Stimulated activated CD8-positive, alpha-beta memory T cell treated with anti-CD3 and anti-CD28 coated beads, Interleukin-2, amount 100 ng/mL, for 1 hour (primary cell): ENCODE results near the gene LETMD1.
"Not testable (repeated sequence)": the region's sequence is repeated elsewhere in the genome, so short reads cannot be mapped to it uniquely, and the experiment has no call there.

Source experiments
- DNase-seq, 2 donors: peaks; one replicate each; pipeline ENCODE4 v3.0.0-alpha.2; 2020; ENCODE audit warnings: low read depth in 2 of 2

The LETMD1 gene, protein sequence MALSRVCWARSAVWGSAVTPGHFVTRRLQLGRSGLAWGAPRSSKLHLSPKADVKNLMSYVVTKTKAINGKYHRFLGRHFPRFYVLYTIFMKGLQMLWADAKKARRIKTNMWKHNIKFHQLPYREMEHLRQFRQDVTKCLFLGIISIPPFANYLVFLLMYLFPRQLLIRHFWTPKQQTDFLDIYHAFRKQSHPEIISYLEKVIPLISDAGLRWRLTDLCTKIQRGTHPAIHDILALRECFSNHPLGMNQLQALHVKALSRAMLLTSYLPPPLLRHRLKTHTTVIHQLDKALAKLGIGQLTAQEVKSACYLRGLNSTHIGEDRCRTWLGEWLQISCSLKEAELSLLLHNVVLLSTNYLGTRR

DNA sequence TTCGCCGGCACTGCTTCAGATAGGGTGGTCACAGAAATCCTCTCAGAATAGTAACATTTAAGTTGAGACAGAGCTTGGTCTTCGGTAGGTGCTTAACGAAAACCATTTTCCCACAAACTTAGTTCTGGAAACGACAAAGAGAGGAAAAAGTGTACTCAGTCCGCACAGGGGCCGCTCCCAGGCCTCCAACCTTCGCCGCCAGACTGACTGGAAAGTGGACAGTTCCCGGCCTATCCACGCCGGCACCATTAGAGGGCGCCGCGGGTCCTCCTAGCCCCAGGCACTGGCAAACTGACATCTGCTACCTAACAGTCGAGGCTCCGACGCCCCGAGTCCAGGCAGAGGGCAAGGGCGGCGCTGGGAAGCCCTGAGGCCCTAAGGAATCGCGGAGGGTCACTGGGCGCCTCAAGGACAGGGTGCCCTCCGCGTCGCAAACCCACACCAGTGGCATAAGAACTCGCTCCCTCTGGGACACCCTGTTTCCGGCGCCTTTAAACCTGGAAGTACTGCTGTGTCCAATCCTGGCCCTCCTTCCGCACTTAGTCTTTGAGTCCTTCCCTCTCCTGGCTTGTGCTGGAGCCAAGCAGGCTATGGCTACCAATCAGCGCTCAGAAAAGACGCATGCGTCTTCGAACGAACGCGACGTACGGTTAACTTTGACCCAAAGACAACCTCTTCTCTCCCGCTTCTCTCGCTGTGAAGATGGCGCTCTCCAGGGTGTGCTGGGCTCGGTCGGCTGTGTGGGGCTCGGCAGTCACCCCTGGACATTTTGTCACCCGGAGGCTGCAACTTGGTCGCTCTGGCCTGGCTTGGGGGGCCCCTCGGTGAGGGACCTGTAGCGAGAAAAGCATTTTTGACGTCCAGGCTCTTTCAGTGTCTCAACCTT lies at the start of gene LETMD1:
TSS of gene LETMD1 (plus strand) at position 673 of the 886 bp plus-strand sequence. CDS start at position 703, 30 bp downstream.
- DNase-seq, result peak; percentile 73 to 81

DNA sequence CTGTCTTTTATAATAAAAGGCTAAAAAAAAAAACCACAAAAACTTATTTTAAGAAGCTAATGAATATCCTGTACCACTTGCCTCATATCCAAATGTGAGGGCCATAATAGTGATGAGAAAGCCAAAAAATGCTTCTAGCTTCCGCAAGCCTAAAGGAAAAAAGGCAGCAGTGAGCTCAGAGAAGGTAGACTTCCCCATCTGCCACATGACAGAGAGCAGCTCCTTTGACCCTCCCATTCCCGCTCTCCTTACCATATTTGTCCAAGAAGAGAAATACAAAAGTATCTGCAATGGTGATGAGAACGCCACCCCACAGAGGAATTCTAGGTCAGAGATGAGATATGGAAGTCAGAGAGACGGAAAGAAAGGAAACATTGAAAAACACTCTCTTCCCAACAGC lies 49.0 kb upstream of the LETMD1 start:
- DNase-seq, result no peak

DNA sequence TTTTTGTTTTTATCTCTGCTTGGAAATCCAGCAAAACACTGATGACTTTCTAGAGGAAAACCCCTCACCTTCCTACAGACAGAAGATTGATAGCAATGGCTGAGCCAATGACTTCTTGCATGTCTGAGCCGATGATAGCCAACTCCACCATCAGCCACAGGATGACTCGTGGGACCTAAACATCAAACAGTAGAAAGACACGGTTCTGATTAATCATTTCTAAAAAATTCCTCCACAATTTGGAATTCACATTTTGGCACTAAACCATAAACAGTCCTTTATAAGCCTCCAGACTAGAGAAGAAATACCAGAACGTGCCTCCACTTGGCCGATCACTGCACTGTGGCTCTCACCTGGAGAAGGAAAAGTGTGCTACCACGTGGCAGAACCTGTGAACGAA lies 47.9 kb upstream of the LETMD1 start:
- DNase-seq, result no peak

DNA sequence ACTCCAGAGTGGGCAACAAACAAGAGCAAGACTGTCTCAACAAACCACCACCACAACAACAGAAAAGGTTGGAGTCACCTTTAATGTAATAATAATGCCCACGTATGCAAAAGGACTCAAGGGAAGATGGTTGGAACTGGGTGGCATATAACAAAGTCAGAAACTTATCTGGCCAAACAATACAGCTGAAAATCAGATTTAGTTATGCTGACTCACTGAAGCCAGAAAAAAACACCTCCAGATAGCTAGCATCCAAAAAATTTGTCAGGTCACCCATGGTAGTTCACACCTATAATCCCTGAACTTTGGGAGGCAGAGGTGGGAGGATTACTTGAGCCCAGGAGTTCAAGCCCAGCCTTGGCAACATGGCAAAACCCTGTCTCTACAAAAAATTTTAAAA lies 46.3 kb upstream of the LETMD1 start:
- no peak for DNase-seq

DNA sequence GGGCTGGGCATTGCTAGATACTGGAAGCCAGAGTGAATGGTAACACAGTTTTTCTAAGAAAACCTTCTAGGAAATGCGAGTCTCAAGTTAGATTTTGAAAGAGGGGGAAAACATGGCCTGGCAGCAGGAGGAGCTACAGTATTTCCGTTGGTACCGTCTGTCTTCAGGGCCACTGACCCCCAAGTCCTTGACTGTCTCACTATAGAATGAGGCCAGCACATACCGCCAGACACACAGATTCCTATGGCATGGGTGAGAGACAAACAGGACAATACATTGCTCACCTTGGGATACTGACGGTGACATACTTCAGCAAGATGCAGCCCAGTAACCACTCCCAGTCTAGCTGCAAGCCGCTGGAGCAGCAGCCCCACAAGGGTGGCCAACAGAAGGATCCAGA lies 43.6 kb upstream of the LETMD1 start:
- no peak for DNase-seq

DNA sequence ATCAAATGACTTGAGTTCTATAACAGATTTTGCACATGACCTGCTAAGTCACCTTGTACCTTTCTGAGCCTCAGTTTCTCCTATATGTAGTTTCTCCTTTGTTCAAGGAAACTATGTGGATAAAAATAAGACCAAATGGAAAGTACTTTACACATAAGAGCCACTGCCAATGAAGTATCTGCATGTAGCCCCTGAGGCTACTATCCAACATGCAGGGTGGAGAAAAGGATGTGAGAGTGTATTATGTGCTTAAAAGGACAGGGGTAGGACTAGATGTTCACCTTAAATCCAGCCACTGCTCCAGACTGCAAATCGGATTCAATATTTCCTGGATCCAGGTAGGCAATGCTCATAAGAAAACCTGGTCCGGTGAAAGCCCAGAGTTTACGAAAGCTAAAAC lies 43.1 kb upstream of the LETMD1 start:
- DNase-seq, result no peak

DNA sequence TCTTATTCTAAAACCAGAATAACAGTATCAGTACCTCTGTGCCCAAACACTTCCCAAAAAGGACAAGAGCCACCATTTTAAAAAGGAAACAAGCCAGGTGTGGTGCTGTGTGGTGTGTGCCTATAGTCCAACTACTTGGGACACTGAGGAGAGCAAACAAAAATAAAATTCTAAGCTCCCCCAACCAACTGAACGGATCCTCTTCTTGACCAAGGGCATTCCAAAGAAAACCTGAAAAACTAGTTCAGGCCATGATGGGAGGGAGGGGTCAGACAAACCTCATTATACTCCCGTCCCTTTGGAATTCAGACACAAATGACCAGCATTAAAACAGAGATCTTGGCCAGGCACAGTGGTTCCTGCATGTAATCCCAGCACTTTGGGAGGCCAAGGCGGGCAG lies 42.5 kb upstream of the LETMD1 start:
- DNase-seq, result no peak

DNA sequence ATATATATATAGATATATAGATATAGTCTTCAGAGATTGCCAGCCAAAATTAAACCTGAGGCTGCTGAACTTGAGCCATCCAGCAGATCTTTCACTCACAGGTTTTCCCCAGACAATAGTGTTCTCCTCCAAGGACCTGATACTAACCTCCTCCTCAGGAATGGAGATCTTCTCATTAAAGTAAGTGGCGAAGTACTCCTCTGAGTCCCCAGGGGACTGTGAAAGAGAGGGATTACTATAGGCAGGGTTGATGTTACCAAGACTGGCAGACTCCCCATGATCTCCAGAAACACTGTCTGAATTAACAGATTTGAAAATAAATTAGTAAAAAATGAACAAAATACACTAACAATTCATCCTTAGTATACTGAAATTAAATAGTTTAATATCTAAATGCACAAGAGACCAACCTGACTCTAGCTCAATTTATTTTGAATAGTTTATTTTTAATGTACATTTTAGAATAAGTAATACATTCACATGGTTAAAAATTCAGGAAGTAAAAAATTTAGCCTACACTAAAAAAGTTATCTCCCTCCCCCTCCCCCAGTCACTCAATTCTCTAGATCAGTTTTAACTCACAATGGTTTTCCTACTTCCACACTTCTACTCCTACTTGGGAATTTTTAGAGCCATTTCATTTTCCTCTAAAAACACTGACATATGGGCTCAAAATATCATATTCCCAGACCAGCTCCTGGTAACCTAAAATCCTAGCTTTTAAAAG lies 39.6 kb upstream of the LETMD1 start:
- no peak for DNase-seq

DNA sequence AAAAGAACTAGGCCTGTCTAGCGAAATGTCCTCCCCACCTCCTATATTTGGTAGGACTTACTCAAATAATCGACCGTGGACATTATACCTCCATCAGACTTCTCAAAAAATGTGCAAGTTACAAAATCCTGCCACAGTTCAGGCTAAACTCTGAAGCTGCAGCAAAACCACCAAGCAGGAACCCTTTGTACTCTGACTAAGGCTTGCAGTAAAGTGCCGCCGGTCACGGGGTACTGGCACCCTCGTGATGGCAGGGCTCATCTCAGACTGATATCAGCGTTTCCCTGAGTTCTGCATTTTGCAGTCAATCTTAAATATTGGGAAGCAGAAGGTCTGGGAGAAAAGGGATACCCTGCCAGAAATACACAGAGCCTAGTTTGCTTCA lies 39.1 kb upstream of the LETMD1 start:
- DNase-seq, result peak in 1 of 2 donors; percentile 19

DNA sequence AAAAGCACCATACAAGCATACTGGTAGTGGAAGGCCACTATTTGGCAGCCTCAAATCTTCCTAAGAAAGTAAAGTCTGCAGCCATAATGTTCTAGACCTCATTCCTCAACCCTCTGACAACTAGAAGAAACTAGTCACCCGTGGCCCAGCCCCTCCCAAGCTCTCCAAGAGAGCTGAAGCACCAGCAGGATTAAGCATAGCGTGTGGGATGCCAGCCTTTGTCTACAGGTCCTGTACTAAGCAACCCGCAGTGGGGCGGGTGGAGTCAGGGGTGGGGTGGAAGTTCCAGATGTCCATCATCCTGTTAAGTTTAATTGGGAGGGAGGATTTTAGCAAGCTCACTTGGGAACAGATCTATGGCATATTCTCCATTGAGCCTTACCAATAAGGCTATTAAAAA lies 36.2 kb upstream of the LETMD1 start:
- DNase-seq, result no peak

DNA sequence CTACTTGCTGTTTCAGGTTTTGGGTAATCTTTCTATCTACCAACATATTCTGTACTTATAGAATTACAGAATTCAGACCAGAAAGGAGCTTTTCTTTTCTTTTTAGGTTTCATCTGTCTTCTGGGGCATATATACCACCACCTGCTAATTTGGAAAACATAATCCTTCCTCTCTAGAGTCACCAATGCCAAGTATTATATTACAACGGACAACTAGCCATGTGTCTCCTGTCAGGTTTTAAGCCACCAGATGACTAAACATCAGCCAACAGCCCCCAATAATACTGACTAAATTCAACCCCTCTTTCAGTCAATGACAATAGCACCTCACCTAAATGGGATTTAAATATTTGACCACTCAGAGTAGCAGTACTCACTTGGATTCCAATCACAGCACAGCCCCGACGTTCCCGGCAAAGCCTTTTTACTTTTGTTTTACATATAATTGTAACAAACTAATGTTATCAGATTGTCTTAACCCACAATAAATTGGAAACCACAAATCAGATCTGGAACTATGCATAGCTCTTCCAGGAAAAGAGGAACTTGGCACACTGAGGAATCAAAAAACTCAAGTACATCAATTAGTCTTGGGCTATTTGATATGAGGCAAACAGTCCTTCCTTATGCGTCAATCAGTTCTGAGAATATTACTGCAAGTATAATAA lies 35.4 kb upstream of the LETMD1 start:
- DNase-seq, result no peak

DNA sequence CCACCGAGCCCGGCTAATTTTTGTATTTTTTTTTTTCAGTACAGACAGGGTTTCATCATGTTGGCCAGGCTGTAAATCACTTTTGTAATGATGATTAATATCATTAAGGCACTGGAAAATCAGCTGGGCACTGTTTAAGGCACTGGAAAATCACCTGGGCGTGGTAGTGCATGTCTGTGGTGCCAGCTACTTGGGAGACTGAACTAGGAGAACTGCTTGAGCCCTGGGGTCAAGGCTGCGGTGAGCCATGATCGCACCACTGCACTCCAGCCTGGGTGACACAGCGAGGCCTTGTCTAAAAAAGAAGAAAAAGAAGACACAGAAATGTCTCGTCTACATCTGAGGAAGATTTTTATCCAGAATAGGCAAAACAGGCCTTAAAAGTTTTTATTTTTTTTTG lies 34.7 kb upstream of the LETMD1 start:
- DNase-seq, result no peak

DNA sequence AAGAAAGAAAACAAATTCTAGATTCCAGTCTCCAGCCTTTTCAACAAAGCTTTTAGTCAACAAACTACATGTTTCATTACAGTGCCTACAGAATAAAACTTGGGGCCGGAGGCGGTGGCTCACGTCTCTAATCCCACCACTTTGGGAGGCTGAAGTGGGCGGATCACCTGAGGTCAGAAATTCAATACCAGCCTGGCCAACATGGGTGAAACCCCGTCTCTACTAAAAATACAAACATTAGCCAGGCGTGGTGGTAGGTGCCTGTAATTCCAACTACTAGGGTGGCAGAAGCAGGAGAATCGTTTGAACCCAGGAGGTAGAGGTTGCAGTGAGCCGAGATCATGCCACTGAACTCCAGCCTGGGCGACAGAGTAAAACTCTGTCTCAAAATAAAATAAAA lies 33.7 kb upstream of the LETMD1 start:
- not testable (repeated sequence) for DNase-seq

DNA sequence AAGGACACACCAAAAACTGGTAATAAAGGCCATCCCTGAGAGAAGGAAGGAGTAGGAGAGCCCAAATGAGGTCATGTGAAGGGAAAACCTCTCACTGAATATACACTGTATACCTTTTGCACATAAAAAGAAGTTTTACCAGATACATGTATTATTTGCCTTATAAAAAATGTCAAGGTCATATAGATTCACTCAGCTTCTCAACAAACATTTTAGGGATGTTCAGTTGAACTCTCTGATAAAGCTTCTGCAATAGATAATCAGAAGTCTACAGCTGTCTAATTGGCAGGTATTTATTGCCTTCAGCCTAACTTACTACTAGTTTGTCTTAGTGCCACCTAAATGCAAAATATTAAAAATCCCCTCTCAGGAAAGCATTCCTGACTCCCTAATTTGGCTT lies 30.7 kb upstream of the LETMD1 start:
- no peak for DNase-seq

DNA sequence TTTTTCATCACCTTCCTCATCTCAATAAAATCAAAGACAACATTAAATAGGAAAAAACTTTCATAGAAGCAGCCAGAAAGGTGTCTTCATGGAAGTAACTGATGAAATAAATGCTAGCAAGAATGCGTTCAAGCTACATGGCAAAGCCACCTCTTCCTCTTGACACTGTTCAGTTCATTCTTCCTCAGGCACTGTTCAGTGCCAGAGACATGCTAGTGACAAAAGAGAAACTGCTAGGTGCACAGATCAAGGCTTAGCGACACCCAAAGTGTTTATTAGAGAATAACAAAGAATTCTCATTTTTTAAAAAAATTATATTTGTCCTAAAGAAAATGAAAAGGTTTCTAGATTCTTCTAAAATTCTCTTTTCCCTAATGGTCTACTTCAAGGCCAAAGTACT lies 29.2 kb upstream of the LETMD1 start:
- no peak for DNase-seq

DNA sequence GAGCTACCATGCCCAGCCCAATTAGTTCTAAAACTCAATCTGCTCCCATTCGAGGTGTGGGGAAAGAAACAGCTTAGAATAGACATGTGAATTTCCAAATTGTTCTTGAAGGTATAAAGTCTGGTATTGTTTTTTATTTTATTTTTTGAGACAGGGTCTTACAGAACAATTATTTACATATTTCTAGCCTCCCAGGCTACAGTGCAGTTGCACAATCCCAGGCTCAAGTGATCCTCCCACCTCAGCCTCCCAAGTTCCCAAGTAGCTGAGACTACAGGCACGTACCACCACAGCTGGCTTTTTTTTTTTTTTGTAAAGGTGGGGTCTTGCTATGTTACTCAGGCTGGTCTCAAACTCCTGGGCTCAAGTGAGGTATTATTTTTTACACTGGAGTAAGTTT lies 28.2 kb upstream of the LETMD1 start:
- DNase-seq, result no peak

DNA sequence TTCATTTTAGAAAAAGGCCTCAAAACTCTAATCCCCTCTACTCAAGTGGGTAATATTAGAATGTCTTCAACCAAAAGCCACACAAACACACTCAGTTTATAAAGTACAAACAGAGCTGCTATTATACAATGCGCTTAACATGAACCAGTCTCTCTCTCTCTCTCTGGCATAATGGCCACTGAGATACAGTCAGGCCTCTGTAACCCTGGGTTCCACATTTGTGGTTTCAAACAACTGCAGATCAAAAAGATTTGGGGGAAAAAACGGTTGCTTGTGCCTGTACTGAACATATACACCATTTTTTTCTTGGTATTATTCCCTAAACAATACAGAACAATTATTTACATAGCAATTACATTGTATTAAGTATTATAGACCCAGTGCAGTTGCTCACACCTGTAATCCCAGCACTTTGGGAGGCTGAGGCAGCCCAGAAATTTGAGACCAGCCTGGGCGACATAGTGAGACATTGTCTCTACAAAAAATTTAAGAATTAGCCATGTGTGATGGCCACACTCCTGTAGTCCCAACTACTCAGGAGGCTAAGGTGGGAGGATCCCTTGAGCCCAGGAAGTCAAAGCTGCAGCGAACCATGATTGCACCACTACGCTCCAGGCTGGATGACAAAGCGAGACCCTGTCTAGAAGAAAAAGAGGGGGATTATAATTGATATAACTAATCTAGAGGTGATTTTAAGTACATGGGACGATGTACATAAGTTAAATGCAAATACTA lies 27.5 kb upstream of the LETMD1 start:
- DNase-seq, result no peak

DNA sequence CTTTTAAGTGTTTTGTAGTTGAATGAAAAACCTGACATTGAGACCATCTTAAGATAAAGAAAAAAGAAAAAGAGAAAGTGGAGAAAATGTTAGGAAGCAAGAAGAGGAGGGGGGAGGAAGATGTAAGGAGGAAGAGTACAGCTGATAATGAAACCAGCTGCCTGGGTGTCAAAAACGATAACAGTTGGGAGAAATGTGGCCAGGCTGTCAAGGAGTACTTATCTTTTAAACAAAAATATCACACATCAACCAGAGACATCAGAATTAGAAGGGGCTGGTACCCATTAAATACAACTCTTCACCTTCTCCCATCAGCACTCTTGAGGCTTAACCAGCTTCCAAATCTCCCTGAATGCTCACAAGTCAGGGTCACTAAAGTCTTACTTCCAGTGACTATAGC lies 26.4 kb upstream of the LETMD1 start:
- DNase-seq, result no peak

DNA sequence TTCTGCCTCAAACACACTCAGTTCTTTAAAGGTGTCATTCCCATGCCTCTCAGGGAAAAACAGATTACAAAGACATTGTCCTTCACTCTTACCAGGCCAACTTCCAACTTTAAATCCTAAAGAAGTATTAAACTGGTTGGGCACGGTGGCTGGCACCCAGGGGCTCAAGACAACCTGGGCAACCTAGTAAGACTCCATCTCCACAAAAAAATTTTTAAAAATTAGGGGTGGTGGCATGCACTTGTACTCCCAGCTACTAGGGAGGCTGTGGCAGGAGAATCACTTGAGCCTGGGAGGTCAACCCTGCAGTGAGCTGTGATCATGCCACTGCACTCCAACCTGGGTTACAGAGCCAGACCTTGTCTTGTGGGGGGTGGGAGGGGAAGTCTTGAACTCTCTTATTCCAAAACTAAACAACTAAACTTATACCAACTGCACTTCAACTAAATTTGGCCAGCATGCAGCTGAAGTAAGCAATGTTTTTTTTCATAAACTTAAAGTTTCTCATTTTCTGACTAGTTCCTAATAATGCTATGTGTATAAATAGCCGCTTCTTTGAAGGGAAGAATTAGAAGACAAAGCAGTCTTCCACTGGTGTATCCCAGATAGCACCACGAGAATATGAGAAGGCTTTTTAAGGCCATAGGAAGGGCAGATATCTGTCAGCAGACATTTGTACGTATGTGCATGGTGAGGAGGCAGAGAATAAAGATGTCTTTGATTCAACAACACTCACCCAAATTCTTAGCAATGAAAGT lies 24.3 kb upstream of the LETMD1 start:
- DNase-seq, result no peak

DNA sequence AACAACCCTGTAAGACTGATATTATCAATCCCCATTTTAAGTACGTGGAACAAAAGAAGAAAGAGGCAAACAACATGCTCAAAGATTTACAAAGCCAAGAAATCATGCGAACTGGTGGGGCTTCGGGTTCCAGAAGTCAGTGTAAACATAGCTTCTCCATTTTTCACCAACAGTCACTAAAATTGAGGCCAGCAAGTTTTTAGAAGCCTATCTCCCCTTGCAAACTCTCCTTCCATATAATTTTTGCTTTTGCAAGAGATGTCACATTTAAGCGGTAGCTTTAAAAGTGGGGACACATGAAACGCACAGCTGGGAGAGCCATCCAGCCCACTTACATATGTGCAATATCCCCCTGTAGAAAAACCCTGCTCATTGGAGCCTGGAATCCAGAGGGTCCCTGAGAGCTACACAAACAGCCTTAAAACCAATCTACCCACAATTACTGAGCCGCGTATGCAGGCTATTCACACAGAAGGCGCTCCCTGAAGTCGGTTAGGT lies 22.7 kb upstream of the LETMD1 start:
- no peak for DNase-seq
